Ishikawa (cell line): ENCODE measurements around the gene GRHL1.

Source experiments
- CEBPB ChIP-seq: IDR thresholded peaks from 2 replicates; pipeline ENCODE4 v1.6.1; 2012
- CREB1 ChIP-seq: IDR thresholded peaks from 2 replicates; pipeline ENCODE4 v1.6.1; 2012; ENCODE audit warnings: low read depth
- EGR1 ChIP-seq: IDR thresholded peaks from 2 replicates; pipeline ENCODE4 v1.6.1; 2012
- EP300 ChIP-seq: IDR thresholded peaks from 2 replicates; pipeline ENCODE4 v1.6.1; 2012; ENCODE audit warnings: borderline replicate concordance
- FOXM1 ChIP-seq: IDR thresholded peaks from 2 replicates; pipeline ENCODE4 v1.6.1; 2012; ENCODE audit warnings: low read depth, borderline replicate concordance
- NFIC ChIP-seq: IDR thresholded peaks from 2 replicates; pipeline ENCODE4 v1.6.1; 2012
- RAD21 ChIP-seq: IDR thresholded peaks from 2 replicates; pipeline ENCODE4 v1.6.1; 2012; ENCODE audit warnings: low read depth
- TAF1 ChIP-seq: IDR thresholded peaks from 2 replicates; pipeline ENCODE4 v1.6.1; 2012; ENCODE audit warnings: low read depth, mild to moderate bottlenecking
- TCF12 ChIP-seq: IDR thresholded peaks from 2 replicates; pipeline ENCODE4 v1.6.1; 2012; ENCODE audit warnings: low read depth
- TEAD4 ChIP-seq: IDR thresholded peaks from 2 replicates; pipeline ENCODE4 v1.6.1; 2012
- YY1 ChIP-seq: IDR thresholded peaks from 2 replicates; pipeline ENCODE4 v1.6.1; 2012; ENCODE audit warnings: low read depth
- ZBTB7A ChIP-seq: IDR thresholded peaks from 2 replicates; pipeline ENCODE4 v1.6.1; 2012; ENCODE audit warnings: low read depth
- TF ChIP-seq, protein P1 (sequence below): IDR thresholded peaks from 2 replicates; pipeline ENCODE4 v1.6.1; 2012; ENCODE audit warnings: low read depth, mild to moderate bottlenecking
- TF ChIP-seq, protein P2 (sequence below): IDR thresholded peaks from 2 replicates; pipeline ENCODE4 v1.6.1; 2012
- TF ChIP-seq, protein P3 (sequence below): IDR thresholded peaks from 2 replicates; pipeline ENCODE4 v1.6.1; 2012

GRHL1 gene

DNA sequence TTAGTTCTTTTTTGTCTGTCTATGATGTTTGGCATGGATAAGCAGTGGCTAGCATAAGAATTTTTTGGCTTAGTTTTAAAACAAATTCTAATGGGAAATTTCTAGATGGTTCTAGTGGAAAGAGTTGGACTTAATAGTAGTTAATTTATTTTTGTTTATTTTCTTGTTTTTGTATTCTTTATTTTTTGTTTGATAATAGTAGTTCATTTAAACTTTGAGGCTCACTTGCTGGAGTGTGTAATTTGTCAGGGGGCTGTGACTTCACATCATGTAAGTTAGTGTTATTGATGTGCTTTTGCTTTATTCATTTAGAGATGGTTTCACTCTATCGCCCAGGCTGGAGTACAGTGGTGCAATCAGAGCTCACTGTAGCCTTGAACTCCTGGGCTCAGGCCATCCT is 48.2 kb downstream of the GRHL1 start:
- TF ChIP-seq RAD21 (no peak), YY1 (no peak), TAF1 (no peak), FOXM1 (no peak), TEAD4 (no peak), NFIC (no peak), CEBPB (no peak), CREB1 (no peak), EP300 (no peak), TCF12 (no peak), ZBTB7A (no peak), EGR1 (no peak)
- TF ChIP-seq, protein P1, sequence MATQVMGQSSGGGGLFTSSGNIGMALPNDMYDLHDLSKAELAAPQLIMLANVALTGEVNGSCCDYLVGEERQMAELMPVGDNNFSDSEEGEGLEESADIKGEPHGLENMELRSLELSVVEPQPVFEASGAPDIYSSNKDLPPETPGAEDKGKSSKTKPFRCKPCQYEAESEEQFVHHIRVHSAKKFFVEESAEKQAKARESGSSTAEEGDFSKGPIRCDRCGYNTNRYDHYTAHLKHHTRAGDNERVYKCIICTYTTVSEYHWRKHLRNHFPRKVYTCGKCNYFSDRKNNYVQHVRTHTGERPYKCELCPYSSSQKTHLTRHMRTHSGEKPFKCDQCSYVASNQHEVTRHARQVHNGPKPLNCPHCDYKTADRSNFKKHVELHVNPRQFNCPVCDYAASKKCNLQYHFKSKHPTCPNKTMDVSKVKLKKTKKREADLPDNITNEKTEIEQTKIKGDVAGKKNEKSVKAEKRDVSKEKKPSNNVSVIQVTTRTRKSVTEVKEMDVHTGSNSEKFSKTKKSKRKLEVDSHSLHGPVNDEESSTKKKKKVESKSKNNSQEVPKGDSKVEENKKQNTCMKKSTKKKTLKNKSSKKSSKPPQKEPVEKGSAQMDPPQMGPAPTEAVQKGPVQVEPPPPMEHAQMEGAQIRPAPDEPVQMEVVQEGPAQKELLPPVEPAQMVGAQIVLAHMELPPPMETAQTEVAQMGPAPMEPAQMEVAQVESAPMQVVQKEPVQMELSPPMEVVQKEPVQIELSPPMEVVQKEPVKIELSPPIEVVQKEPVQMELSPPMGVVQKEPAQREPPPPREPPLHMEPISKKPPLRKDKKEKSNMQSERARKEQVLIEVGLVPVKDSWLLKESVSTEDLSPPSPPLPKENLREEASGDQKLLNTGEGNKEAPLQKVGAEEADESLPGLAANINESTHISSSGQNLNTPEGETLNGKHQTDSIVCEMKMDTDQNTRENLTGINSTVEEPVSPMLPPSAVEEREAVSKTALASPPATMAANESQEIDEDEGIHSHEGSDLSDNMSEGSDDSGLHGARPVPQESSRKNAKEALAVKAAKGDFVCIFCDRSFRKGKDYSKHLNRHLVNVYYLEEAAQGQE = no peak
- TF ChIP-seq, protein P2, sequence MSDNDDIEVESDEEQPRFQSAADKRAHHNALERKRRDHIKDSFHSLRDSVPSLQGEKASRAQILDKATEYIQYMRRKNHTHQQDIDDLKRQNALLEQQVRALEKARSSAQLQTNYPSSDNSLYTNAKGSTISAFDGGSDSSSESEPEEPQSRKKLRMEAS = no peak
- TF ChIP-seq, protein P3, sequence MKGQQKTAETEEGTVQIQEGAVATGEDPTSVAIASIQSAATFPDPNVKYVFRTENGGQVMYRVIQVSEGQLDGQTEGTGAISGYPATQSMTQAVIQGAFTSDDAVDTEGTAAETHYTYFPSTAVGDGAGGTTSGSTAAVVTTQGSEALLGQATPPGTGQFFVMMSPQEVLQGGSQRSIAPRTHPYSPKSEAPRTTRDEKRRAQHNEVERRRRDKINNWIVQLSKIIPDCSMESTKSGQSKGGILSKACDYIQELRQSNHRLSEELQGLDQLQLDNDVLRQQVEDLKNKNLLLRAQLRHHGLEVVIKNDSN = no peak

DNA sequence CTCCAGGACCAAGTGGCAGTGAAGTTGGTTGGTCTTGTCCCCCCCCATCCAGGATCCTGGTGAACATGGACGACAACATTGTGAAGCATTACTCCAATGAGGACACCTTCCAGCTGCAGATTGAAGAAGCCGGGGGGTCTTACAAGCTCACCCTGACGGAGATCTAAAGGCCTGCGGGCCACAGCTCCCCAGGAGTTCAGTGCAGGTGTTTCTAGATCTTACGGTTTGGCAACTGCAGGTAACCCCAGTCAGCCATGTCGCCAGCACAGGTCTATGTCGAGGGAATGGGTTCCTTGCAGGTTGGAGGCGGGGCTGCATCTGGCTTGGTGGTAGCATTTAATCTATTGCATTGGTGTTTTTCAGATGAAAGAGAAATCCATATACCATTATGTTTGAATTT is 49.0 kb downstream of the GRHL1 start:
- TF ChIP-seq EP300 (no peak), NFIC (no peak), FOXM1 (no peak), ZBTB7A (no peak), TAF1 (no peak)

DNA sequence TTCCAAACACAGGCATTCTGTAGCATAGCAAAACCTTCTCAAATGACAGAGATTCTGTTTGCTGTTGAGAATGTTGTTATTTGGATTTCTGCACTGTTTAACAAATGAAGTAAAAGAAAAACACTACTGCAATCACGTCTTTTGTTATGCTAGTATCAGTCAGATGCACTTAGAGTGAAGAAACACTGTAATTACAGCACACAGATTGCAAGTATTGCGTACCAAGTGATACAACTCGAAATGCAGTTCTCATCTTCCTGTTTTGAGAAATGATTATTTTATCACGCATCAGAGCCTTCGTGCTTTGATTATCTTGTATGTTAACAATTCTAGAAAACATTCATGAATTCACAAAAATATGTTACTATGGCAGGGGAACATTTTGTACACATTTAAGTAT is 50.1 kb downstream of the GRHL1 start:
- TF ChIP-seq TEAD4 (no peak), TAF1 (no peak), FOXM1 (no peak), TCF12 (no peak), CEBPB (no peak), RAD21 (no peak)
- TF ChIP-seq, protein P2 = no peak
- TF ChIP-seq, protein P1 = no peak

DNA sequence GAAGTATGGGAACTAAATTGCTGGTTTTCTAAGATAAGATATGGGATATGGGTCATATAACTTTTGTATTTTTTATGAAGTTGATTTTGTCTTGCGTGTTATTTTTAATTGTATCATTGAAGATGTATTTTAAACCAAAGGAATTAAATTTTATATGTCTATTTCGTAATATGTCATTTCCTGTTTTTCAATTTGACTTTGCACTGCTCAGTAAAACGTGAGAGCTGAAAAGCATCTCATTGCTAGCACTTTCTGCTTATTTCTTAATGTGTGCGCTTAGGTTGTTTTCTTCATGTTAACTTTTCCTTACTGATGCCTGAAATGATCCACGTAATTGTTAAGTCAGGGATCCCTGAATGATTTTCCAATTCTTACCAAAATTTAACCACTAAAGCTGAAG is 50.6 kb downstream of the GRHL1 start:
- TF ChIP-seq TCF12 (no peak), EGR1 (no peak), TEAD4 (no peak), CREB1 (no peak), ZBTB7A (no peak), TAF1 (no peak), FOXM1 (no peak), NFIC (no peak), YY1 (no peak), RAD21 (no peak), EP300 (no peak)
- TF ChIP-seq, protein P2 = no peak
- TF ChIP-seq, protein P1 = no peak
- TF ChIP-seq, protein P3 = no peak

DNA sequence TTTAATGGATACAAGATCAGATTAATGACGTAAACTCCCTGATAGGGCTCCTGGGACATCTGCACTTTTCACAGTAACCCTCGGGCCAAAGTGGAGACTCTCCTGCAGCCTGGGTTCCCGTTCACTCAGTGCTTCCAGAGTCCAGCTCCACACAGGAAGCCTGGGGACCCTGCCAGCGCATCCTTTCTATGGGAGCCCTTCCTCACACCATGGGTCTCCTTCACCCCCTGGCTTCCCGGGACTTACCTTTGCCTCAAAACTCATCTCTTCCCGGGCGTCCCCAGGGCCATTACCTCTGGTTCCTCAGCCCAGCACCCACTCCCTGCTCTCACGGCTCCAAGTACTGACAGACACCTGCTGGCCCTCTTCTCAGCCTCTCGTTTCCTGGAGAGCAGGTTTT is 51.2 kb downstream of the GRHL1 start:
- TF ChIP-seq, protein P1 = no peak
- TF ChIP-seq YY1 (no peak), NFIC (no peak), FOXM1 (no peak), TAF1 (no peak), EGR1 (no peak), RAD21 (no peak), CREB1 (no peak), EP300 (no peak), ZBTB7A (no peak), TCF12 (no peak), TEAD4 (no peak), CEBPB (no peak)
- TF ChIP-seq, protein P2 = no peak
- TF ChIP-seq, protein P3 = no peak
